COR-L47 (cell line): ENCODE results near the gene KLRF1.

Experiments used
- DNase-seq: peaks from one replicate; lab custom pipeline; 2025; lab: John Stamatoyannopoulos, UW

Gene KLRF1, protein sequence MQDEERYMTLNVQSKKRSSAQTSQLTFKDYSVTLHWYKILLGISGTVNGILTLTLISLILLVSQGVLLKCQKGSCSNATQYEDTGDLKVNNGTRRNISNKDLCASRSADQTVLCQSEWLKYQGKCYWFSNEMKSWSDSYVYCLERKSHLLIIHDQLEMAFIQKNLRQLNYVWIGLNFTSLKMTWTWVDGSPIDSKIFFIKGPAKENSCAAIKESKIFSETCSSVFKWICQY

DNA sequence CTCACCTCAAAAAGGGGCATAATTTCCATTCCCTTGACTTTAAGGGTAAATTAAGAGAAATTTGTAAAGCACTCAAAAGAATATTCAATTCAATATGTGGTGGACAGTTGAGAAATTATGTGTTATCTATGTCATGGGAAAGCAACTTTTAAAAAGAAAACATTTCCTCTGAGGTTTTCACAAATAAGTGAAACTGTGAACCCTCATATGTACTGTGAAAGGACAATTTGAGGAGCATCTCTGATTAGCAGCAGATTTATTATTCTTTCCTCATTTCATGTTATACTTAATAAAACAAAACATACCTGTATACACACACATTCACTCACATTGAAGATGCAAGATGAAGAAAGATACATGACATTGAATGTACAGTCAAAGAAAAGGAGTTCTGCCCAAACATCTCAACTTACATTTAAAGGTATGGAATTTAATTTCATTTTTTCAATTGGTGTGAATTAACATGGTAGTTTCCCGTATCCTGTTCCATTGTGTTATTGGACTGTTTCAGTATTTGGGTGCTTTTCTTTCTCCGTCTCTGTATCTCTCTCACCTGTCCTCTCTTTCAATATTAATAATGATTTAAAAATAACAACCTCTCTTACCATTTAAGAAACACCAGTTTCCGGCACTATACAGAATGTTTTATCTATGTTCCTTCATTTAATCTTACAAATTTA, at the start of gene KLRF1:
Gene KLRF1, plus strand, starts transcription at position 273 of the 680 bp plus-strand sequence. Its CDS starts 64 bp downstream, at position 337.
- no peak for DNase-seq

DNA sequence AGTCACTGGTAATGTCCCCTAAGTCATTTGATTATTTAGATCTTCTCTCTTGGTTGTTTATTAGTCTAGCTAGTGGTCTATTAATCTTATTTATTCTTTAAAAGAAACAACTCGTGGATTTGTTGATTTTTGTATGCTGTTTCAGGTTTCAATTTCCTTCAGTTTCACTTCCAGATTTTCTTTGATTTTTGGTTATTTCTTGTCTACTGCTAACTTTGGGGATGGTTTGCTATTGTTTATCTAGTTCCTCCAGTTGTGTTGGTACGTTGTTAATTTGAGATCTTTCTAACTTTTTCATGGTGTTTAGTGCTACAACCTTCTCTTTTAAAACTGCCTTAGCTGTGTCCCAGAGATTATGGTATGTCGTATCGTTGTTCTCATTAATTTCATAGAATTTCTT, 48.1 kb upstream of the KLRF1 start:
- no peak for DNase-seq

DNA sequence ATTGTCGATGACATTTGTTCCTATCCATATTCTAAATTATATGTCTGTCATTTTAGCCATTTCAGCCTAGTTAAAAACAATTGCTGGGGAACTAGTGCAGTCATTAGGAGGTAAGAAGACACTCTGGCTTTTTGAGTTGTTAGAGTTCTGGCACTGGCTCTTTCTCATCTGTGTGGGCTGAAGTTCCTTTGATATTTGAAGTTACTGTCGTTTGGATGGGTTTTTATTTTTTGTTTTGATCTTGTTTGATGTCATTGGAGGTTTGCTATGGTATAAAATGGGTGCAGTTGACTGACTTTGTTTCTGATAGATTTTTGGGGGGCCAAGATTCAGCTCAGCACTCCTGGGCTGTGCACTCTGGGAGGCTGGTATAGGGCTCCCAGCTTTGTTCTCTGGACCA, 45.9 kb upstream of the KLRF1 start:
- no peak for DNase-seq

DNA sequence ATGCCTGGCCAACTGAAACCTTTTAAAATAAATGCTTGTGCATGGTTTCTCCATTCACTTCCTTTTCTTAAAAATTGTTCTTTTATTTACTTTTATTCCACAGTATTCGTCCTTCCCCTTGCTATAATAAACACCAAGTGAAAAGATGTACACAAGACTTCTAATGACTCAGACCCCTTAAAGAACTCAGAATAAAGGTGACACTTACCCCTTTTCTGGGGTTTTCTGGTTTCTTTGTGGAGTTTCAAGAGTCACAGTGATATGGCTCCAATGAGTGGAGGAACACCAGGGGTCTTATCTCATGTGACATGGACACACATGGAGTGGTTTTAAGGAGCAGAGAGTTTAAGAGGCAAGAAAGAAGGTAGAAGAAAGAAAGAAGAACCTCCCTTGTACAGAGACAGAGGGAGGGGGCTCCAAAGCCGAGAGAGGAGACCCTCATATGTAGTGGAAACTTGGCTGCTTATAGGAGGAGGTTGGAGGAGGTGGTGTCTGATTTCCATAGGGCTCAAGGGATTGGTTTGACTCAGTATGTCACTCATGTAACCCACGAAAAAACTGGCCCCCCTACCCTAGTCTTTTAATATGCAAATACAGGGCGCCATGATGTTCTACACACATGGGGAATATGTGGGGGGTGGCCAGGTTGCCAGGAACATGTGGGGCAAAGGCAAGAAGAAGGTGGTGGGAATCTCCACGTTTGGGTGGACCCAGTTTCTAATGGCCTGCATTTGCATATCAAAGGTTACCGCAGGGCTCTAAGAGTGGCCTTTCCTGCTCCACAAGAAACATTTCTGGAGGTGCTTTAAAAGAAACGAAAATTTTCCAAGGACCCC, 44.5 kb upstream of the KLRF1 start:
- no peak for DNase-seq

DNA sequence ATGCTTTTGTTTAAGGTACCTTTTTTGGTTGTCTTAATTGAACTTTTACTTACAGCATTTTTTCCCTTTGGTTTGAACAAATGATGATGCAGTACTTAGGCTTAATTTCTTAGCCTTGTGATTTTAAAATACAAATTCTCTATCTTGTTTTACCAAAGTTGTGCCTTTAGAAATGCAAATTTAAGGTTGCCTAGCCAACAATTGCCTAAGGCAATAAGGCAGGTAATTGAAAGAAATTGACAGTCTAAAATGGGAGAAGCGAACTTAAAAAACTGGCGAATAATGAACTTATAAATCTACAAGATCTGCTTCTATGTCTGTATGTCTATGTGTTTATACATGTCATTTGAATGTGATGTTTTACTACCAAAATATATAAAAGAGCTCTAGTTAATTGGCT, 43.0 kb upstream of the KLRF1 start:
- no peak for DNase-seq

DNA sequence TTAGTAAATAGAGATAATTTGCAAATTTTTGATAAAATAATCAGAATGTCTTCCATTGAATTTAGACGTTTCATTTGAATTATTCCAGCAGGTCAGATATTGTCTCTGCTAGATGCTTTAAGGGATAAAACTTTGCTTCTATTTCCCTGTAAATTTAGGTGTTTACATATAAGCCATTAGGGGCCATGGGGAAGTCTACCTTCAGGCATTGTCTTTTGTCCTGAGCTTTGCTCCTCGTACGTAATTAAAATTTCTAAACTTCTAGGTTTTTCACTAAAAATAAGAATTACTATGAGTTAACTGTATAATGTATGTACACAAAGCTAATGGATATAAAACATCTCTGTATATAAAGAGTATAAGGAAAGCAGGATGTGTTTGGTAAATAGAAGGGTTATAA, 42.5 kb upstream of the KLRF1 start:
- DNase-seq: no peak

DNA sequence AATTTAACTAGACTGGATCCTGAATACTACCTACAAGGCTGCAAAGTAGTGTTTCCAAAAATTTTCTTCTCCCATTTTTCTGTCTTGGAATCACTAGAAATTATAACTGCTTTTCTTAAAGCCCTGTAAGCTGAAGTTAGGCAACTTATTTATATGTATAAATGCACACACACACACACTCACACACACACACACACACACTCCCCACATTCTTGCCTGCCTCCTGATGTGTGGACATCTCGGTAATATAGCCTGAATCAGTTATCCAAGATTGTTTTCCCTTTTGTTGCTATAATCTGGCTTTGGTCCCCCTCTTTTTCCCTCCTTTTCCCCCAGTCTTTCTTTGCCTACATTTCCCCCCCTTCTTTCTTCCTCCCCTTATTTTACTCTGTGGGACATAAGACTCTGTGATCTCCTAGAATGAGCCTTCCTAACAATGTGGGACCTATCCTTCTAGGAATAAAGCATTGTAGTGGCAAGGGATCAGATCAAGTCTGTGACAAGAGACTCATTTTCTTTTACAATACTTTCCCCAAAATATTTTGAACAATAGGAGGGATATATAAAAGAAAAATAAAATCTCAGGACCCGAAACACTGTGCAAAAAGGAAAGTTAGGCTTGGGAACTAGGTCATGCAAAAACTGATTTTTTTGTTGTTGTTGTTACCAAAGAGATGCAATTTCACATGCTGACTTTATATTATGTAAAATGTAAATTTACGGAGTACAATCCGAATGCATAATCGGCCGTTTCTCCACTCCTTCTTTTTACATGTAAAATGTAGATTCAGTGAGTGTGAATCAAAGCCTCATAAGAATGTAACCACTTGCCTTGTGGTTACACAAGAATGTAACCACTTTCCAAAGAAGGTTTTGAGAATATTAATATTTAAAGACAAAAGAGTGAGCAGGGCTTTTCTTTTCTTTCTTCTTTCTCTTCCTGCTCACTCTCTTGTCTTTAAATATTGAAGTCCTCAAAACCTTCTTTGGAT, 40.3 kb upstream of the KLRF1 start:
- no peak for DNase-seq

DNA sequence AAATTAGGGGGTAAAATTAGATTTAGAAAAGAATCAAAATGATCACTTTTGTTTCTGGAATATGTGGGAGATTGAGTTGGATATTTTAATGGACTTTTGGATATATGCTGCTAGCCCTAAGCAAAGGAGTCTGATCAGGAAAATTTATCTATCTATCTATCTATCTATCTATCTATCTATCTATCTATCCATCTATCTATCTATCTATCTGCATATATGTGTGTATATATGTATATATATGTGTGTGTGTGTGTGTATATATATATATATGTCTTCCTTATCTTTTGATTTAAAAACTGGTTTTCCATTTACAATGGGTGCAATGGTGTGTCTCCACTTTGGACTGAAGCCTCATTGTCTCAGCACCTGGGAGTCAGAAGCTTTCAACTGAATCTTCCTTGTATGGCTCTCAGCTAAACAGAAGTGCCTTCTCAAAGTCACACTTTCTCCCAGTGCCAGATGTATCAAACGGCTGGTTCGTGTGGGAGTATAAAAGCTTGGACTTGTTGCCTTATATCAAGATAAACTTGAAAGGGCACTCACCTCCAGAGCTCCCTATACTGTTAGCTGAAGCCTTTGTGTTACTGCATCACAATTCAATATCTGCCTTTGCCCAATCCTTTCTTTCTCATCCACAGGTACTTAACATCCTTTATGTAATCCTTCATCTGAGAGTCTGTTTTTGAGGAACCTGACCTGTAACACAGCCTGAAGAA, 34.9 kb upstream of the KLRF1 start:
- no peak for DNase-seq

DNA sequence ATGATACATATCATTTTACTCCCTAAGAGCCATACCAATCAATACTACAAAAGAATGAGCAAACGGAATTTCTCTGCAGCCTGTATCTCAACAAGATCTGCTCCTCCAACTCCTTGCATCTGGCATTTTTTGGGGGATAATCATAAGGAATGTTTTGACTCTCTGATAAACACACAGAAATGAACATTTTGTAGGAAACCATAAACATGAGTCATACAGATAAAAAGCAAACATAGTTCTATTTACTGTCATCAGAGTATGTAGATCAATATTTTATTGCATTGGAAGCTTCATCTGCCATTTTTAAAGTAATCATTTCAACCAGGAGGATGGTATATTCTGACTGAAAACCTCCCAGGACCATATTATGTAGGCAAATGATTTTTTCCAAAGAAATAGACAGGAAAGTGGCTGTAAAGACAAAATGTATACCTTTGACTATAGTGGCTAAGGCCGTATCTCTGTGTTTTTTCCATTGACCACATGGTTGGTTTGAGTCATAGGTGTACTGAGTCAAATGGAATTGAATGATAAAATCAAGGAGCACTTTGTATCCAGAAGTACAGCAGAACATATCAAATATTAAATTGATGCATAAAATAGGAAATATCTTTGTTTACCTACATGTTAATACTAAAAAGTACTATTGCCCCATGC, 34.2 kb upstream of the KLRF1 start:
- no peak for DNase-seq

DNA sequence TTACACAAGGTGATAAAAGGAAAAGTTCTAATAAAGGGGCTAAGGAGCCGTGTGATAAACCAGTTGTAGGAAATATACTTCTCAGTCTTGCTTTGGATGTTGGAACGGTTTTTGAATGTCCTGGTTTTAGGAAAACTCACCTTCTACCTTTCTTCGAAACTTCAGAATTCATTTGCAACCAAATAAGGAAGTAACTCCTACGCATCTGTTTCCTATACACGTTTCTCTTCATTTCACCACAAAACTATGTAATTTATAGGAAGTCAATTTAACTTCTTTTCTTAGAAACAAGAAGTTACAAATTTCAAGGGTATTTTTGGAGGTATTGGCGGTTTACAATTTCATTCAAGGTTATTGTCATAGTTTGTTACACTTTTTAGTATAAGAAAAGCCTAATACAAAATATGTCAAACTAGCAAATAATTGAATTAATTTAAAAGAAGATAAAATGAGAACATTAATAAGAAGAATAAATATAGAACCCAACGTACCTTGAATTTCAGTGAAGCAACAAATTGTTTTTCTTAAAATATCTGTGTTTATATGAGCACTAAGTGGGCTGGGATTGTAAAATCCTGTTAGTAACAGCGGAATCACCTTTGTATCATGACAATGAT, 33.4 kb upstream of the KLRF1 start:
- DNase-seq: no peak

DNA sequence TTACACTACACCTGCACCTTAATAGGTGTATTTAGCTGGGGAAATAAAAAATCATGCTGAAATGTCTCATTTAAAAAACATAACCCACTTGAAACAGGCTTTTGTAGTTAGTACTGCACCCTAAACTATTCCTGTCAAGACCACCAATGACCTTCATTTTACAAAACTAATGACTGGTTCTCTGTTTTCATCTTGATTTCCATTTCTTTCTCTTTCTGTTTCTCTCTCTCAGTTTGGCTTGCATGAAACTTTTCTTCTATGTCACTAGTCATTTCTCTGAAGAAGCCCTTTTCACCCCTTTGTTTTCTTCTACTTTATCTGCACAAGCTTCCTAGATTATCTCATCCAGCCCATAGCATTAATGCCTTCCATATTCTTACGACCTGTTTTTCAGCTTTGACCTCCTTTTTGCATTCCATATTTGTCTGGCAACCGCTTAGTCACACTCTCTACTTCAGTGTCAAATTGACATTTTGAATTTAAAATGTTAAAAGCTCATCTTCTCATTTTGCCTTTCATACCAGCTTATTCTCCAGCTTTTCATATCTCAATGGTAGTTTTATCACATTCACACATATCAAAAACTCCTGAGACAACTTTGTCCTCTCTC, 32.7 kb upstream of the KLRF1 start:
- DNase-seq: no peak

DNA sequence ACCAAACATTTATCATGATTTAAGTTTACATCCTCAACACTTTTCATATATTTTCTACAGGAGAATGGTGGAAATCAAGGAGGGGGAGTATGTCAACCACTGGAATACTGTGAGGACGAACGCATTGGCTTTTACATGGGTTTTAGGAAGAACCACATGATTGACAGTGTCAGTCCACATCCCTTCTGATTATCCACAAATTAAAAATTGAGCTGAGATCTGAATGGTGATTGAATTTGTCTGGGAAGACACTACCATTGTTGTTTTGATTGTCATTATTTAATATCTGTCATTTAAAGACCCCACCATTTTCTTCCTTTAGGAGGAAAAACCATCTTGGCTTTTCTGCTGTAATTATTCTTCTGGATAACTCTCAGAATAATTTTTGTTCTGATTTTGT, 31.3 kb upstream of the KLRF1 start:
- DNase-seq: no peak

DNA sequence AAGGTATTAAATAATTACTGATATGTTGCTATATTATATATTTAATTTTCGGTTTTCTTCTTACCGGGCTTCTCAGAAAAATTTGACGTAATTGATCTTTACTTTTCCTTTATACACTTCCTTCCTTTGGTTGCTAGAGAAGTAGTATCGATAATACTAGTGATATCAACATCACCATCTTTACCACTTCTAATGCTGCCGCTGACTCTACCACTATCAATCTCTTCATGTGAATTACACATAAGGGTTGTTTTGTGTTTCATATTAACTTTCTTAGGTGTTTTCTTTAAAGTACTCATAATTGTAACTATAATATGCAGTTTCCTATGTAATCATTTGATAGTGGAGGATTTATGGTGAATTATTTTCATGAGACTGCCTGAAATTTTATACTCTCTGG, 30.9 kb upstream of the KLRF1 start:
- no peak for DNase-seq

DNA sequence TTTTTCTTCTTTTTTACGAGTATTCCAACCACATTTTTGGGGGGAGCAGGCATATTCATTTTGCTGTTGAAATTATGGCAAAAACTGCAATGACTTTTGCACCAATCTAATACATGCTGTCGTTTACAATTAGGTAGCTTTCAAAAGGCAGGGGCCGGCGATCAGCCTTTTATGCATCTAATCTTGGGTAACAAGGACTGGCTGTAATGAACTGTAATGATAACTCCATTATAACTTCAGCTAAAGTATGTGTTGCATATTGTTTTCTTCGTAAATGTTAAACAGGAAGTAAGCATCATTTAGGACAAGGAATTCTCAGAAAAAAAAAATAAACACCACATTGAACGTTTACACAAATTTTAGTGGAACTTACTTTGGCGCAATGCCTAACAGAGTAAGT, 30.3 kb upstream of the KLRF1 start:
- DNase-seq: no peak

DNA sequence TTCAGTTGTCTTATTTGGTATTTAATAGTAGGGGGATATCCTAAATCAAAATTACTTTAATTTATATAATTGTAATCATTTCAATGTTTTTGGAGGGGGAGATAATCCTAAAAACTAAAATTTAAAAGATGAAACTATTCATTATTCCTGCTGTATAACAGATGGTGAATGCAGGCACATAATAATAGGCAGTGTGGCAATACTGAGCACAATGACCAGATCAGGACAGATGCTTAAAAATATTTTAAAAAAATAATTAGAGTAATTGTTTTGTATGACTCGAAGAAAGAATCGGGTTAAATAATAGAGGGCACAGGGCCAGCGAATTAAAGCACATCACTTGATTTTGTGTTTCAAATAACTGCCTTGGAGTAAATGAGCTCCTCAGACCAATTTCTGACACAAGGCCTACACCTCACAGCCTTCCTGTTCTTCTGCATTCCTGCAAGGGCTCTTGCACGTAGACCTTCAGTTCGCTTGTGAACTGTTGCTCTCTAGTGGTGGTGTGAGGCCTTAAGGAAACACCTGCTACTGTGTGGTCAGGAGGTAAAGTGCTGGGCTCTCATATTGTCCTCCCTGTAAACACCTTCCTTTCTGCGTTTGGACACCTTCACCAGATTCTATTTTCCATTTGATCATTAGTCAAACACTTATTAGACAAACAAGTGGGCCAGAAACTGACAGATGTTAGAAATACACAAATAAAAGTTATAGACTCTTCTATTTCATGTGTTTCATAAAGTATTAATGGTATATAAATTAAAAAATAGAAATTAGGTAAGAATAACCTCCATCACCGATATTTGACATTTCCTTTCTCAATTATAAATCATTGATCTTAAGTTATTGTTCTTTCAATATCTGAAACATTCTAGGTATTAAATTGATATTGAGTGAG, 29.3 kb upstream of the KLRF1 start:
- DNase-seq: no peak

DNA sequence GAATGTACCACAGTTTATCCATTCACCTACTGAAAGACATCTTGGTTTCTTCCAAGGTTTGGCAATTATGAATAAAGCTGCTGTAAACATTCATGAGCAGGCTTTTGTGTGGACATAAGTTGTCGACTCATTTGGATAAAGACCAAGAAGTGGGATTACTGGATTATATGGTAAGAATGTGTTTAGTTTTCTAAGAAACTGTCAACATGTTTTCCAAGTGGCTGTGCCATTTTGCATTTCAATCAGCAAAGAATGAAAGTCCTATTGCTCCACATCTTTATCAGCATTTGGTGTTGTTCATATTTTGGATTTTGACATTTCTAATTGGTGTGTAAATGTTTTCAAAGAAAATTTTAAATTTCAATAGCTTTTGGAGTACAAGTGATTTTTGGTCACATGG, 27.3 kb upstream of the KLRF1 start:
- DNase-seq: no peak

DNA sequence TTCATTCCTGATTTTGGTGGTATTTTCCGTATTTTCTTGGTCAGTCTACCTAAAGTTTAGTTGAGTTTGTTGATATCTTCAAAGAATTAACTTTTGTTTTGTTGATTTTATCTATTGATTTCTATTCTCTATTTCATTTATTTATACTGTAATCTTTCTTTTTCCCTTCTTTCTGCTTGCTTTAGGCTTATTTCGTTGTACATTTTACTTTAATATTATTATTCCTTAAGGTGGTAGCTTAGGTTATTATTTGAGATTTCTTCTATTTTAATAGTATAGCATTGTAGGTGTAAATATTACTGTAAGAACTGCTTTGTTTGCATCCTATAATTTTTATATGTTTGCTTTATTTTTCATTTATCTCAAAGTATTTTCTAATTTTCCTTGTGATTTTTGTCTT, 21.4 kb upstream of the KLRF1 start:
- DNase-seq: no peak

DNA sequence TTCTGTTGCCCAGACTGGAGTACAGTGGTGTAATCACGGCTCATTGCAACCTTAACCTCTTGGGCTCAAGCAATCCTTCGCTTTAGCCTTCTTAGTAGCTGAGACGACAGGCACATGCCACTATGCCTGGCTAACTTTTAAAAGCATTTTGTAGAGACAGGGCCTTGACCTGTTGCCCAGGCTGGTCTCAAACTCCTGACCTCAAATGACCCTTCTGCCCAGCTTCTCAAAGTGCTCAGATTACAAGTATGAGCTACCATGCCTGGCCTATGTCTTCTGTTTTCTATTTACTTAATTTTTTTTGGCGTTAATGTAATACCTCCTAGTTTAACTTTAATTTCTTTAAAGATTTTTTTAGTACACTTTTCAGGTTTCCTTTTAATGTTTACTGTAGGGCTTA, 20.6 kb upstream of the KLRF1 start:
- DNase-seq: no peak

DNA sequence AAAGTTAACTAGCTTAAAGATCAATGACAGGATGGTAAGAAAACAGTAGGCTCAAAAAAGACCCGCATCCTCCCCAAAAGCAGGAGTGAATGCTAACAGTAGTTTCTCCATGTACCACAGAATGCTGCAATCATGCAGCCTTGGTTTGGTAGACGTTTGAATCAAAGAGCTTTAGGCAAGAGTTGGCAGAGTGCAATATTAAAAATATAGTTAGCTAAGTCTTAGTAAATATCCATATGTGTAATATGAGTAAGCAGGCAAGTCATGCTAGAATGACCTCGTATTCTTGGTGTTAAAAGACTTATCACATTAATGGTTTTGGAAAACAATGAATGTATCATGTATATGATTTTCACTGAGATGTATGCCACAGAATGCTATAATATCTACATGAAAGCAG, 18.8 kb upstream of the KLRF1 start:
- no peak for DNase-seq
